Ectodermal cell (in vitro differentiated cells): ENCODE measurements around the gene RUNX2.

ENCODE experiments used
- H3K27ac ChIP-seq: 2 replicates; pipeline ENCODE4 v1.7.0; 2013; ENCODE audit warnings: mild to moderate bottlenecking, low read depth, low read length; ENCODE audit not compliant: insufficient read depth, poor library complexity, severe bottlenecking
- H3K27me3 ChIP-seq: 2 replicates; pipeline ENCODE4 v1.7.0; 2013; ENCODE audit warnings: mild to moderate bottlenecking, low read length; ENCODE audit not compliant: insufficient read depth, control insufficient read depth, poor library complexity, severe bottlenecking
- H3K36me3 ChIP-seq: one replicate; pipeline ENCODE4 v1.7.0; 2013; ENCODE audit warnings: low read length; ENCODE audit not compliant: control insufficient read depth, insufficient read depth
- H3K4me1 ChIP-seq: one replicate; pipeline ENCODE4 v1.7.0; 2013; ENCODE audit warnings: low read length; ENCODE audit not compliant: control insufficient read depth, insufficient read depth
- H3K4me3 ChIP-seq: 2 replicates; pipeline ENCODE4 v1.7.0; 2013; ENCODE audit warnings: low read depth, low read length, control low read depth; ENCODE audit not compliant: insufficient read depth
- H3K9me3 ChIP-seq: 2 replicates; pipeline ENCODE4 v1.7.0; 2013; ENCODE audit warnings: mild to moderate bottlenecking, low read length, moderate library complexity; ENCODE audit not compliant: control insufficient read depth
- WGBS, 2 experiments: methylation state at CpG; one replicate each; pipeline ENCODE4 v1.1.7; 2013; ENCODE audit warnings: missing lambda C conversion rate in 2 of 2; 5-methylcytosine and 5-hydroxymethylcytosine counted together

Gene RUNX2

GRCh38 chr6:45507186-45507585, 179.1 kb downstream of the RUNX2 start:
- Histone ChIP-seq H3K27ac (no peak overlapping the region), H3K9me3 (no peaks in the 10 kb centered on the region), H3K27me3 (no peaks in the 10 kb centered on the region), H3K36me3 (no peaks in the 10 kb centered on the region), H3K4me1 (no peaks in the 10 kb centered on the region), H3K4me3 (no peak overlapping the region)
- WGBS, 2 experiments: 63 to 88% methylated on average over 2 to 3 of the region's 3 CpGs

DNA sequence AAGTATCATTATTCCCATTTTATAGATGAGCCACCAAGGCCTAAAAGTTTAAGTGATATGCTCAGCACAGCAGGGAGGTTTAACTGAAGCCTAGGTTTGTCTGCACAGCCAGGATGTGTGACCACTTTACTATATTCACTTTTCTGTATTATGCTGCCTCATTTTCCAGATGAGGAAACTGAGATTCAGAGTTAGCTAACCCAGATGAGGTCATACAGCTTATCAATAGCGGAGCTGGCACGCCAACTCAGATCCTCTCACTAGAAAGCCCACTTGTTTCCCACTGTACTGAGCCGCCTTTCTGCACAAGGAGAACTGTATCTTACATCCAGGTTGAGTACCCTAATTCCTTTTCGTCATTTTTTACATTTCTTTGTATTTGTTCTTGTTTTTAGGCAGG, 181.3 kb downstream of the RUNX2 start:
- H3K4me3 ChIP-seq: no peak overlapping the region
- 94 to 99% methylated on average over 4 of the region's 4 CpGs for WGBS, 2 experiments
- no peaks in the 10 kb centered on the region for H3K27me3 ChIP-seq
- no peaks in the 10 kb centered on the region for H3K36me3 ChIP-seq
- H3K27ac ChIP-seq: no peak overlapping the region
- H3K9me3 ChIP-seq: no peaks in the 10 kb centered on the region
- H3K4me1 ChIP-seq: peaks cover 18% of the 10 kb centered on the region

DNA sequence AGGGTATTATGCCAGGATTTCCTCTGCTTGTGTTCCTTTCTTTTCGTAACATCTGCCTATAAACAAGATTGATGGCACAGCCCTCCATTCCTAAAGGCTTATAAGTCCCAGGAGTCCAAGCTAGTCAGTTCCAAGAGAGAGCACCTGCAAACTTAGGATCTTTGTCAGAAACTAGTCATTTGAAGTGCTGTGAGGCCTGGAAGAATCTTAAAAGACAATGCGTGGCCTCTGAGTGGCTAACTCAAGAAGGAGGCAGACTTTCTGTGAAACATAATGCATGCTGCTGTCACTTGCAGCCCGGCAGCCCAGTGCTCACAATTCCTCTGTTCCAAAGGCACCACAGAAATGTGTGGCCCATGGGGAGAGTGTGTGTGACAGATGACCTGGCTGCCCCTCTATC, 184.6 kb downstream of the RUNX2 start:
- H3K27ac ChIP-seq: peak overlapping the region; percentile 47
- 59 to 67% methylated on average over 3 of the region's 3 CpGs for whole genome bisulfite sequencing, 2 experiments
- H3K4me1 ChIP-seq: peaks cover 18% of the 10 kb centered on the region
- no peaks in the 10 kb centered on the region for H3K36me3 ChIP-seq
- H3K9me3 ChIP-seq: no peaks in the 10 kb centered on the region
- no peak overlapping the region for H3K4me3 ChIP-seq
- H3K27me3 ChIP-seq: no peaks in the 10 kb centered on the region

DNA sequence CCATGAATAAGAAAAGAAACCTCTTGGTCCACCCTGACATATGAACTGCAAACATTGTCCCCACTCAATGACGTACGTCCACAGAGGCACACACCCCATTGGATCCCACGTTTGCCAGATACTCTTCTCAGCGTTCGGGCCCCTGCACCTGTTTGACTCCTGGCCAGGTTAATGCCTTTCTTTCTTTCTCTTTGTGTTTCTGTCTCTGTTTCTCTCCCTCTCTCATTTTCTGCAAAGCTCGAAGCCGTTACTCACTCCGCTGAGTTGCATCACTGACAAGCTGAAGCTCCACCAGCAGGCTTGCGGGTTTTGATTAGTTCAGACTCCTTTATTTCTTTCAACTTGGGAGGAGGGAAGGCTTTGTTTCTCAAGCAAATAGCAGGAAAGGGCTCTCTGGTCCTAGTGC, 185.1 kb downstream of the RUNX2 start:
- whole genome bisulfite sequencing, 2 experiments: 37 to 48% methylated on average over 9 of the region's 9 CpGs
- H3K4me1 ChIP-seq: peaks cover 18% of the 10 kb centered on the region
- peak overlapping the region; percentile 47 for H3K27ac ChIP-seq
- no peaks in the 10 kb centered on the region for H3K9me3 ChIP-seq
- no peaks in the 10 kb centered on the region for H3K27me3 ChIP-seq
- no peaks in the 10 kb centered on the region for H3K36me3 ChIP-seq
- H3K4me3 ChIP-seq: no peak overlapping the region

GRCh38 chr6:45513843-45514242, 185.7 kb downstream of the RUNX2 start:
- Histone ChIP-seq H3K9me3 (no peaks in the 10 kb centered on the region), H3K4me3 (no peak overlapping the region), H3K36me3 (no peaks in the 10 kb centered on the region), H3K4me1 (peaks cover 18% of the 10 kb centered on the region), H3K27me3 (no peaks in the 10 kb centered on the region), H3K27ac (no peak overlapping the region)
- WGBS, 2 experiments: 58 to 67% methylated on average over 4 of the region's 4 CpGs

GRCh38 chr6:45514454-45515230, 186.5 kb downstream of the RUNX2 start:
- Histone ChIP-seq H3K36me3 (no peaks in the 10 kb centered on the region), H3K9me3 (no peaks in the 10 kb centered on the region), H3K4me1 (peaks cover 18% of the 10 kb centered on the region), H3K27me3 (no peaks in the 10 kb centered on the region), H3K4me3 (no peak overlapping the region), H3K27ac (no peak overlapping the region)
- 92 to 96% methylated on average over 5 of the region's 5 CpGs for WGBS, 2 experiments

- no peaks in the 10 kb centered on the region for H3K36me3 ChIP-seq
- no peaks in the 10 kb centered on the region for H3K9me3 ChIP-seq
- H3K27ac ChIP-seq: no peak overlapping the region
- H3K4me1 ChIP-seq: peaks cover 12% of the 10 kb centered on the region
- 95 to 96% methylated on average over 4 of the region's 4 CpGs for WGBS, 2 experiments
- H3K27me3 ChIP-seq: no peaks in the 10 kb centered on the region
- no peak overlapping the region for H3K4me3 ChIP-seq
Observed at GRCh38 chr6:45518013-45518720, 190.0 kb downstream of the RUNX2 start.

DNA sequence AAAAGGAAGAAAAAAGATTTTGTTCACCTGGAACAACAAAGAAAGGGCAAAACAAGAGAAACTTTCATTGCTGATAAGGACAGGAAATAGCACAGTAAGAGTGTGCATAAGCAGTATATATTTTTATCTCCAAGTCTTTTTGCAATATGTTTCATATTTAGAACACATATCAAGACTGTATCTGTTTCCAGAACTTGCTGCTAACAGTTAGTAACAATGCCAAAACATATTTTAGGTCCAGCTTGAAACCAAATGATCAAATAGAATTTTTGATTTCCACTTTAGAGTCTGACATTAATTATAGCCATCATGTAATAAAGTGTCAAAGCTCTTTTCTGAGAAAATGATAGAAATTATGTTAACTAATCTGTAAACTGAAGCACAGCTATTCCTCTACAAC, 193.1 kb downstream of the RUNX2 start:
- H3K27ac ChIP-seq: no peak overlapping the region
- H3K27me3 ChIP-seq: no peaks in the 10 kb centered on the region
- H3K4me3 ChIP-seq: no peak overlapping the region
- H3K9me3 ChIP-seq: no peaks in the 10 kb centered on the region
- no peaks in the 10 kb centered on the region for H3K4me1 ChIP-seq
- H3K36me3 ChIP-seq: no peaks in the 10 kb centered on the region

DNA sequence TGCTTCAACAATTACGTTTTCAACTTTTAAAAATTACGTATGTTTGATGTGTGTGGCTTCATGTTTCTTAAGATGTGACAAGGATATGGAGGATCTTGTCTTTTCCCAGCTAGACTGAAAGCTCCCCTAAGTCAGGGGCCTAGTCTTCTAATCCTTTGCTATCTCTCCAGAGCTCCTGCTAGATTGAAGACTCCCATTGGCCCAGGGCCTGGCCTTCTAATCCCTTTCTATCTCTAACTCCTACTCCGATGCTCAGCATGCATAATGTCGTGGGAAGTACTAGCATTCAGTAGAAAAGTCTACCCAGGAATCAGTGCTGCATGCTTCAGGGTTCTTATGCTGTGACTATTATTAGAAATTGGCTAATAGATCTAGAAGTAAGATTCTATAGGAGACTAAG, 194.4 kb downstream of the RUNX2 start:
- Histone ChIP-seq H3K27me3 (no peaks in the 10 kb centered on the region), H3K4me1 (no peaks in the 10 kb centered on the region), H3K9me3 (no peaks in the 10 kb centered on the region), H3K27ac (no peak overlapping the region), H3K4me3 (no peak overlapping the region), H3K36me3 (no peaks in the 10 kb centered on the region)
- WGBS, 2 experiments: 78 to 90% methylated on average over 4 of the region's 4 CpGs

DNA sequence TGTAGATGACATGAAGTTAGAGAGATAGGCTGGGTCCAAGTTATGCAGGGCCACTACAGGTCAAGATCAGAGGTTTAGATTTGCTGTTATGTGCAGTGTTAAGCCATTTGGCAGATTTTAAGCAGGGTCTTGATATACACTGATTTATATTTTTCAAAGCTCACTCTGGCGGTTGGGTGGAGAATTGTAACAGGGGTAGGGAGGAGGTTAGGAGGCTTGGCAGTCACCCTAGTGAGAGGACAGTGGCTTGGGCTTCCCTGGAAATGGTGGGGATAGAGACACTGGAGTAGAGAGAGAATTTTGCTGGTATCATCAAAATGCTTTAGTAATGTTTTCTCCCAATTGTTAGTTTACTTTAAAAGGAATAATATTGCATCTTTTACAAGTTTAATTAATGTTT, 199.1 kb downstream of the RUNX2 start:
- no peaks in the 10 kb centered on the region for H3K9me3 ChIP-seq
- H3K27me3 ChIP-seq: no peaks in the 10 kb centered on the region
- no peak overlapping the region for H3K27ac ChIP-seq
- WGBS, 2 experiments: 94 to 97% methylated on average over 1 of the region's 1 CpG
- no peak overlapping the region for H3K4me3 ChIP-seq
- H3K36me3 ChIP-seq: no peaks in the 10 kb centered on the region
- H3K4me1 ChIP-seq: no peaks in the 10 kb centered on the region
